ENCODE data around the gene AMIGO2. TPM values are rescaled to one million over a fixed set of nuclear protein-coding genes. Genes with fewer than 3 reads are reported as not detected.

The AMIGO2 gene
- total RNA-seq, 2 donors from 2014 or later = 2.6 to 4.0 TPM

GRCh38 chr12:47071241-47071852 lies 8.4 kb downstream of the AMIGO2 start:
- DNase-seq = no peak
- TF ChIP-seq CTCF (IDR thresholded peaks at IDR 0.05) (peak in 6 of 7 experiments; percentile 33 to 60 (median 52)), POLR2A (IDR thresholded peaks at IDR 0.05) (no peak)
- WGBS, 2 donors = 50 to 51% methylated on average over 5 of the region's 5 CpGs
- H3K4me3 ChIP-seq = no peak overlapping the region
- H3K9me3 ChIP-seq = no peaks in the 10 kb centered on the region
- H3K27me3 ChIP-seq = no peaks in the 10 kb centered on the region
- intact Hi-C loops (cut with DNase I) = no loop called here
- peaks cover 20% of the 10 kb centered on the region for H3K4me1 ChIP-seq
- ATAC-seq = peak; percentile 22
- no peaks in the 10 kb centered on the region for H3K36me3 ChIP-seq (replicated peaks in 1 of 2; ENCODE audit: insufficient read depth in 1 of 2, low read depth in 2 of 2)
- no peak overlapping the region for H3K27ac ChIP-seq

- no peak for DNase-seq
- H3K9me3 ChIP-seq = no peaks in the 10 kb centered on the region
- no peaks in the 10 kb centered on the region for H3K27me3 ChIP-seq
- 79 to 84% methylated on average over 1 of the region's 1 CpG for WGBS, 2 donors
- ATAC-seq = no peak
- no peak overlapping the region for H3K4me3 ChIP-seq
- intact Hi-C loops (cut with DNase I) = no loop called here
- no peak overlapping the region for H3K27ac ChIP-seq
- peaks cover 27% of the 10 kb centered on the region for H3K4me1 ChIP-seq
- TF ChIP-seq CTCF (IDR thresholded peaks at IDR 0.05) (no peak), POLR2A (IDR thresholded peaks at IDR 0.05) (no peak)
- H3K36me3 ChIP-seq (replicated peaks in 1 of 2; ENCODE audit: insufficient read depth in 1 of 2, low read depth in 2 of 2) = no peaks in the 10 kb centered on the region
These were observed 9.4 kb downstream of the AMIGO2 start for GRCh38 chr12:47070310-47070709.

- no peak for TF ChIP-seq CTCF (IDR thresholded peaks at IDR 0.05)
- TF ChIP-seq POLR2A (IDR thresholded peaks at IDR 0.05) = no peak
- WGBS, 2 donors = 83 to 89% methylated on average over 6 of the region's 6 CpGs
- intact Hi-C loops (cut with DNase I) = no loop called here
These were observed 11.2 kb downstream of the AMIGO2 start for GRCh38 chr12:47068539-47068938.

GRCh38 chr12:47067771-47068431 lies 11.9 kb downstream of the AMIGO2 start:
- no peak for TF ChIP-seq CTCF (IDR thresholded peaks at IDR 0.05)
- TF ChIP-seq POLR2A (IDR thresholded peaks at IDR 0.05) = no peak
- WGBS, 2 donors = 71 to 76% methylated on average over 5 of the region's 5 CpGs
- Histone ChIP-seq H3K27ac (no peak overlapping the region), H3K36me3 (replicated peaks in 1 of 2; ENCODE audit: insufficient read depth in 1 of 2, low read depth in 2 of 2) (no peaks in the 10 kb centered on the region), H3K27me3 (no peaks in the 10 kb centered on the region), H3K4me1 (peaks cover 27% of the 10 kb centered on the region), H3K9me3 (no peaks in the 10 kb centered on the region), H3K4me3 (no peak overlapping the region)
- ATAC-seq (no peak), DNase-seq (no peak)
- intact Hi-C loops (cut with DNase I) = no loop called here

More at GRCh38 chr12:47068539-47068938, 11.2 kb downstream of the AMIGO2 start:
- ATAC-seq (no peak), DNase-seq (no peak)
- no peak overlapping the region for H3K4me3 ChIP-seq
- H3K4me1 ChIP-seq = peaks cover 27% of the 10 kb centered on the region
- H3K27ac ChIP-seq = no peak overlapping the region
- H3K27me3 ChIP-seq = no peaks in the 10 kb centered on the region
- H3K9me3 ChIP-seq = no peaks in the 10 kb centered on the region
- H3K36me3 ChIP-seq (replicated peaks in 1 of 2; ENCODE audit: insufficient read depth in 1 of 2, low read depth in 2 of 2) = no peaks in the 10 kb centered on the region

Measured in body of pancreas (tissue), 4 donors.